Calu3 (cell line): Measurements from ENCODE around the gene CPAMD8. TPM values are rescaled to one million over a fixed set of nuclear protein-coding genes. Genes with fewer than 3 reads are reported as not detected.

Experiments used
- BruUV-seq: library from RNA; stranded (reverse); fragments of 400-500 nt; replicated peaks from 2 replicates; lab custom pipeline; 2021; lab: Mats Ljungman, UMichigan
- CTCF ChIA-PET: fragments of 300-600 bp; sonication (Branson Sonifier 250); formaldehyde crosslinking; loops from one replicate; lab custom pipeline; 2022; ENCODE audit warnings: antibody characterized with exemption; lab: Charles Lee
- DNase-seq: peaks from one replicate; pipeline ENCODE4 v3.0.0; 2022
- H3K27ac Mint-ChIP-seq: one replicate; pipeline ENCODE4 v1.8.0; 2022; ENCODE audit warnings: mixed read lengths; ENCODE audit not compliant: unreplicated experiment
- H3K27me3 Mint-ChIP-seq: one replicate; pipeline ENCODE4 v1.8.0; 2022; ENCODE audit warnings: mixed read lengths; ENCODE audit not compliant: unreplicated experiment
- H3K36me3 Mint-ChIP-seq: one replicate; pipeline ENCODE4 v1.8.0; 2022; ENCODE audit warnings: mild to moderate bottlenecking, moderate library complexity, mixed read lengths; ENCODE audit not compliant: insufficient read depth, unreplicated experiment
- H3K4me1 Mint-ChIP-seq: one replicate; pipeline ENCODE4 v1.8.0; 2022; ENCODE audit warnings: mild to moderate bottlenecking, low read depth, mixed read lengths; ENCODE audit not compliant: unreplicated experiment
- H3K4me3 Mint-ChIP-seq: one replicate; pipeline ENCODE4 v1.8.0; 2022; ENCODE audit warnings: mild to moderate bottlenecking, low read depth, moderate library complexity, mixed read lengths; ENCODE audit not compliant: unreplicated experiment
- H3K9me3 Mint-ChIP-seq: one replicate; pipeline ENCODE4 v1.8.0; 2022; ENCODE audit warnings: low read depth, mixed read lengths; ENCODE audit not compliant: unreplicated experiment
- CTCF ChIP-seq: fragments of 200-600 bp; IDR thresholded peaks from one replicate; pipeline ENCODE4 v1.8.0; 2022; ENCODE audit warnings: antibody characterized with exemption; ENCODE audit not compliant: unreplicated experiment
- intact Hi-C: fragments of 100-400 bp; cut with micrococcal nuclease; formaldehyde crosslinking; loops from one replicate; pipeline ENCODE4 v1.10.0; 2022; ENCODE audit not compliant: unreplicated experiment
- total RNA-seq: library from RNA; stranded (reverse); gene quantifications from 2 replicates; pipeline ENCODE4 v1.2.3, GENCODE V29; 2022

Gene CPAMD8
- total RNA-seq, 1 experiment from 2014 or later = 5.8 TPM

- H3K4me3 Mint-ChIP-seq = no peak overlapping the region
- no peaks in the 10 kb centered on the region for H3K4me1 Mint-ChIP-seq
- peaks cover 23% of the 10 kb centered on the region for H3K27me3 Mint-ChIP-seq
- no peak overlapping the region for H3K27ac Mint-ChIP-seq
- TF ChIP-seq CTCF = no peak
- CTCF ChIA-PET = no interaction called here
- H3K36me3 Mint-ChIP-seq = no peaks in the 10 kb centered on the region
- peaks cover 5% of the 10 kb centered on the region for H3K9me3 Mint-ChIP-seq
- intact Hi-C loops = no loop called here
- BruUV-seq = no TSS peak
- no peak for DNase-seq
These were observed 111.5 kb downstream of the CPAMD8 start for GRCh38 chr19:16915135-16915534.

- H3K9me3 Mint-ChIP-seq = peaks cover 3% of the 10 kb centered on the region
- no peak overlapping the region for H3K4me3 Mint-ChIP-seq
- no peak overlapping the region for H3K27ac Mint-ChIP-seq
- intact Hi-C loops = no loop called here
- TF ChIP-seq CTCF = no peak
- BruUV-seq = no TSS peak
- CTCF ChIA-PET = no interaction called here
- no peak for DNase-seq
- H3K27me3 Mint-ChIP-seq = peaks cover 23% of the 10 kb centered on the region
- H3K36me3 Mint-ChIP-seq = no peaks in the 10 kb centered on the region
- H3K4me1 Mint-ChIP-seq = no peaks in the 10 kb centered on the region
These were observed 112.2 kb downstream of the CPAMD8 start for GRCh38 chr19:16914421-16914820.

GRCh38 chr19:16912780-16913179 lies 113.8 kb downstream of the CPAMD8 start:
- CTCF ChIA-PET = no interaction called here
- BruUV-seq = no TSS peak
- intact Hi-C loops = no loop called here

GRCh38 chr19:16911046-16911445 lies 115.6 kb downstream of the CPAMD8 start:
- Mint-ChIP-seq H3K4me3 (no peak overlapping the region), H3K27me3 (peaks cover 10% of the 10 kb centered on the region), H3K36me3 (no peaks in the 10 kb centered on the region), H3K4me1 (no peaks in the 10 kb centered on the region), H3K9me3 (peaks cover 3% of the 10 kb centered on the region), H3K27ac (no peak overlapping the region)
- intact Hi-C loops = no loop called here
- BruUV-seq = no TSS peak
- no peak for TF ChIP-seq CTCF
- CTCF ChIA-PET = interaction anchor here (1.1 kb wide), 1 partner anchor 141 kb away, joined by 7 read pairs; no protein-coding TSS in a partner anchor
- no peak for DNase-seq

More at GRCh38 chr19:16912780-16913179, 113.8 kb downstream of the CPAMD8 start:
- peaks cover 23% of the 10 kb centered on the region for H3K27me3 Mint-ChIP-seq
- H3K4me3 Mint-ChIP-seq = no peak overlapping the region
- H3K36me3 Mint-ChIP-seq = no peaks in the 10 kb centered on the region
- TF ChIP-seq CTCF = no peak
- no peak overlapping the region for H3K27ac Mint-ChIP-seq
- no peak for DNase-seq
- no peaks in the 10 kb centered on the region for H3K4me1 Mint-ChIP-seq
- peaks cover 3% of the 10 kb centered on the region for H3K9me3 Mint-ChIP-seq
